Kidney capillary endothelial cell (primary cell): Measurements from ENCODE around the gene SHC2.
"Not testable (repeated sequence)": the region's sequence is repeated elsewhere in the genome, so short reads cannot be mapped to it uniquely, and the experiment has no call there.

ENCODE experiments used
- DNase-seq: peaks from one replicate; pipeline ENCODE4 v3.0.0-alpha.2; 2018; ENCODE audit warnings: low spot score

Gene SHC2

GRCh38 chr19:447064-447426 lies 13.8 kb downstream of the SHC2 start:
- DNase-seq: no peak

GRCh38 chr19:444677-445210 lies 16.1 kb downstream of the SHC2 start:
- no peak for DNase-seq

GRCh38 chr19:443005-443404 lies 17.8 kb downstream of the SHC2 start:
- no peak for DNase-seq

GRCh38 chr19:442085-442484 lies 18.7 kb downstream of the SHC2 start:
- no peak for DNase-seq

GRCh38 chr19:441213-441836 lies 19.5 kb downstream of the SHC2 start:
- DNase-seq: no peak

- no peak for DNase-seq
These were observed 20.2 kb downstream of the SHC2 start for GRCh38 chr19:440391-441212.

- DNase-seq: no peak
These were observed 21.5 kb downstream of the SHC2 start for GRCh38 chr19:439167-439900.

- DNase-seq: no peak
These were observed 22.3 kb downstream of the SHC2 start for GRCh38 chr19:438416-438958.

GRCh38 chr19:437041-437440 lies 23.8 kb downstream of the SHC2 start:
- no peak for DNase-seq

GRCh38 chr19:436413-436950 lies 24.4 kb downstream of the SHC2 start:
- DNase-seq: no peak

- no peak for DNase-seq
These were observed 25.0 kb downstream of the SHC2 start for GRCh38 chr19:435707-436412.

- DNase-seq: no peak
These were observed 25.7 kb downstream of the SHC2 start for GRCh38 chr19:435056-435706.

- DNase-seq: no peak
These were observed 26.5 kb downstream of the SHC2 start for GRCh38 chr19:434152-434960.

GRCh38 chr19:430701-431100 lies 30.1 kb downstream of the SHC2 start:
- no peak for DNase-seq

- DNase-seq: no peak
These were observed 32.7 kb downstream of the SHC2 start for GRCh38 chr19:428149-428548.

GRCh38 chr19:427675-428074 lies 33.2 kb downstream of the SHC2 start:
- not testable (repeated sequence) for DNase-seq

- DNase-seq: no peak
These were observed 33.9 kb downstream of the SHC2 start for GRCh38 chr19:426725-427445.

- DNase-seq: no peak
These were observed 35.8 kb downstream of the SHC2 start for GRCh38 chr19:425056-425455.

GRCh38 chr19:424546-424945 lies 36.3 kb downstream of the SHC2 start:
- DNase-seq: no peak
